Measurements from ENCODE around the gene ACBD5. TPM values are rescaled to one million over a fixed set of nuclear protein-coding genes. Genes with fewer than 3 reads are reported as not detected.
"Not testable (repeated sequence)": the region's sequence is repeated elsewhere in the genome, so short reads cannot be mapped to it uniquely, and the experiment has no call there.

Gene ACBD5
- total RNA-seq, 2 donors from 2014 or later = 13.6 to 18.1 TPM

- intact Hi-C loops (cut with DNase I) = no loop called here
- peak; percentile 97 for DNase-seq (ENCODE audit: low spot score)
These were observed 1.3 kb upstream of the ACBD5 start for GRCh38 chr10:27241652-27242472.

DNA sequence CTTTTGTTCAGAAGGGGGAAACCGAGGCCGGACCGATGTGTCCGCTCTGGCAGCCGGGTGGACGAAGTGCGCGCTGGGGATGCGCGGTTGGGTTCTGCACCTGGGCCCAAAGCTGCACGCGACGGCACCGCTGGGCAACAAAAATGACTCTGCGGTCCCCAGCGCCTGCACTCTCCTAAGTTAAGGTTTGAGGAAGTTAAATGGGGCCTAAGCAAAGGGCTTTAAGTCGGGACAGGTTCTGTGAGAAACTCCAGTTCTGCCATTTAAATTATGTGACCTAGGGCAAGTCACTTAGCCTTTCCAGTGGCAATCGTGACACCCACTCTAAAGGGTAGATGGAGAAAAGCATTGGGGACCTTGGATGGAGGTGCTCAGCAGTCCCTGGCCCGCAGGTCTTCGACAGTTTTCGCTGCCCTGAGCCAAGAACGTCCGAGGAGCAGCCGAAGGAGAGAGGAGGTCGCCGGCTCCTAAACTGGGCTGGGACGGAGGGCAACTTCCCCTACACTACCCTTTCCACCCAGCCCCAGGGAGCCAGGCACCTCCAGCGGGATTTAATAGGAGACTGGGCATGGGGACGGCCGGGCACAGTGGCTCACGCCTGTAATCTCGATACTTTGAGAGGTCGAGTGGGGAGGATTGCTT is 534 bp upstream of the ACBD5 start:
- intact Hi-C loops (cut with DNase I) = no loop called here

GRCh38 chr10:27237531-27237930 is 3.1 kb downstream of the ACBD5 start:
- intact Hi-C loops (cut with DNase I); DNase-seq (ENCODE audit: low spot score): not testable (repeated sequence)

More for the DNA sequence above, 534 bp upstream of the ACBD5 start:
- DNase-seq (ENCODE audit: low spot score) = peak; percentile 82

DNA sequence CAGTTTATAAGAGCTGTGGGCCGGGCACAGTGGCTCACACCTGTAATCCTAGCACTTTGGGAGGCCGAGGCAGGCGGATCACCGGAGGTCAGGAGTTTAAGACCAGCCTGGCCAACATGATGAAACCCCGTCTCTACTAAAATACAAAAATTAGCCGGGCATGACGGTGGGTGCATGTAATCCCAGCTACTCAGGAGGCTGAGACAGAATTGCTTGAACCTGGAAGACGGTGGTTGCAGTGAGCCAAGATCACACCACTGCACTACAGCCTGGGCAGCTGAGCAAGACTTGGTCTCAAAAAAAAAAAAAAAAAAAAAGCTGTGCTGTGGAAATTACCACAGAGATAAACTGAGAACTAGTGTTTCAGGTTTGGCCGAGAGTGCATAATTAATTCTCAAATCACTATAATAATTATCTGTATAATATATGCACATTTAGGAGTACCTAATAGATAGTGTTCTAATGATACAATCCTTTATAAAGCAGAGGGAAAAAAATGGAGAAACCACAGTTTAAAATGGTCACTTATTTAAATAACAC is 3.9 kb downstream of the ACBD5 start:
- intact Hi-C loops (cut with DNase I); DNase-seq (ENCODE audit: low spot score): not testable (repeated sequence)

- intact Hi-C loops (cut with DNase I) = no loop called here
- no peak for DNase-seq (ENCODE audit: low spot score)
These were observed 4.9 kb downstream of the ACBD5 start for GRCh38 chr10:27235706-27236105.

- intact Hi-C loops (cut with DNase I) = no loop called here
- no peak for DNase-seq (ENCODE audit: low spot score)
These were observed 10.6 kb downstream of the ACBD5 start for GRCh38 chr10:27230022-27230421.

DNA sequence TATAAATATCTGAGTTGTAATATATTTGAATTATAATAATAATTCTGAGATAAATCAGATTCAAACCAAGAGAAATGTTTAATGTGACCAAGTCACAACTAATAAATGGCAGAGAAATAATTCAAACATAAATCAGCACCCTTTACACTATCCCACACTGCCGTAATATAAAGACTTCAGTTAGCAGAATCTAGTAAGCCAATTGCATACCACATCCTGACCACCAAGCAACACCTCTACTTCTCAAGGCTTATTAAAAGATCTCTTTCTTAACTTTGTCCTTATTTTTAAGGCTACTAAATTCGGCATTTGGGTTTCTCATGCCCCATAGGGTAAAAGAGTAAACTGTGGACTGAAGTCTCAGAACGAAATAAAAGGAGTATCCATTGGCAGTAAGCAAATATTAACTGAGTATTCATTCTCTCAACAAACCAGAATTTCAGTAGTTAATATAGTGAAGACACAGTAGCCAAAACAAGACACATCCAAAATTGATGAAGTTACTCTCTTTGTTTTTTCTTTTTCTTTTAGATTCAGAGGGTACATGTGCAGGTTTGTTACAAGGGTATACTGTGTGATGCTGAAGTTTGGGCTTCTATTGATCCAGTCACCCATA is 14.8 kb downstream of the ACBD5 start:
- no peak for DNase-seq (ENCODE audit: low spot score)
- intact Hi-C loops (cut with DNase I) = loop anchor here in 1 of 2 donors (10.0 kb wide), 1 partner anchor 129 kb away; no protein-coding TSS in a partner anchor

DNA sequence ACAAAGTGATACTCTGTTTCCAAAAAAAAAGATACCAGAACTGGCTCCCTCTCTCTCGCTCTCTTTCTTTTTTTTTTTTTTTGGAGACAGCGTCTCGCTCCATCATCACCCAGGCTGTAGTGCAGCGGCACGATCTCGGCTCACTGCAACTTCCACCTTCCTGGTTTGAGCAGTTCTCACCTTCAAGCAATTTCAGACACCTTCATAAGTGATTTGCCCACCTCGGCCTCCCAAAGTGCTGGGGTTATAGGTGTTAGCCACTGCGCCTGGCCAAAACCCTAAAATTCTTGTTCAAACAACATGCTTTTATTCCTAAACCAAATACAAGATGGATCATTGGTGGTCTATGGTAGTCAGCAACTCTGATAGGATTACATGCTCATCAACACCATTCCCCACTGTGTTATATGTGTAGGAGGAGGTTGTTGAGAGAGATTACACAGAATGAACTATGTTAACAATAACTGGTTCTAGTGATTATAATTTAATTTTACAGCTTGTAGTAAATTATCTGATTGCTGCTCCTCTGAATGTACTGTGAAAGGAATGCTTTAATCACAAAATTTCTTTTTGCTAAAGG is 15.5 kb downstream of the ACBD5 start:
- DNase-seq (ENCODE audit: low spot score) = no peak
- intact Hi-C loops (cut with DNase I) = loop anchor here in 1 of 2 donors (10.0 kb wide), 1 partner anchor 130 kb away; no protein-coding TSS in a partner anchor

- no peak for DNase-seq (ENCODE audit: low spot score)
- intact Hi-C loops (cut with DNase I) = loop anchor here in 1 of 2 donors (10.0 kb wide), 1 partner anchor 131 kb away; no protein-coding TSS in a partner anchor
These were observed 16.6 kb downstream of the ACBD5 start for GRCh38 chr10:27223964-27224363.

DNA sequence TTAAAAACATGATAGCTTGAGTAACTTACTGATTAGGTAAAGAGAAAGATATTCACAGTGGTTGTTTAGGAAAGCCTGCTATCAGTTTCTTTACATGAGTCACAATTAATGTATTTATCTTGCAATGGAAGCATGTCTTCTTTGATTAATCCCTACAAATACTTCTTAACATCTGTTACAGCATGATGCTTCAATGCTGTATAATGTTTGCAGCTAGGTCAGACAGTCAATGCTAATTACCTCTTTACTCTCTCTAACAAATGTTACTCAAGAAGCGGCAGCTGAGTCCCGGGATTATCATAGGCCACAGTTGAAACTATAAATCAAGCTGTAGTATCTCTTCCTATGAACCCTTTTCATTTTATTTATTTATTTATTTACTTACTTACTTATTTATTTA is 33.2 kb downstream of the ACBD5 start:
- intact Hi-C loops (cut with DNase I) = no loop called here
- no peak for DNase-seq (ENCODE audit: low spot score)

DNA sequence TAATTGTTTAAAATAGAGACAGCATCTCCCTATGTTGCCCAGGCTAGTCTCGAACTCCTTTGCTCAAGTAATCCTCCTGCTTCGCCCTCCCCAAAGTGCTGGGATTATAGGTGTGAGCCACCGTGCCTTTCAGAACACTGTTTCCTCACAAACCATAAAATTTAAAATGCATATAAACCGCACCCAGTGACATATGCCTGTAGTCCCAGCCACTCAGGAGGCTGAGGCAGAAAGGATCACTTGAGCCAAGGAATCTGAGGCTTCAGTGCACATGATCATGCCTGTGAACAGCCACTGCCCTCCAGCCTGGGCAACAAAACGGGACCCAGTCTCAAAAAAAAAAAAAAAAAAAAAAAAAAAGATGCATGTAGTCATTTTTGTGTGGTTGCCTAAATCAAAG is 36.8 kb downstream of the ACBD5 start:
- intact Hi-C loops (cut with DNase I) = no loop called here
- DNase-seq (ENCODE audit: low spot score) = no peak

- DNase-seq (ENCODE audit: low spot score) = no peak
- intact Hi-C loops (cut with DNase I) = no loop called here
These were observed 42.5 kb downstream of the ACBD5 start for GRCh38 chr10:27197980-27198620.

- intact Hi-C loops (cut with DNase I) = no loop called here
- DNase-seq (ENCODE audit: low spot score) = no peak
These were observed 48.3 kb downstream of the ACBD5 start for GRCh38 chr10:27192284-27192683.

DNA sequence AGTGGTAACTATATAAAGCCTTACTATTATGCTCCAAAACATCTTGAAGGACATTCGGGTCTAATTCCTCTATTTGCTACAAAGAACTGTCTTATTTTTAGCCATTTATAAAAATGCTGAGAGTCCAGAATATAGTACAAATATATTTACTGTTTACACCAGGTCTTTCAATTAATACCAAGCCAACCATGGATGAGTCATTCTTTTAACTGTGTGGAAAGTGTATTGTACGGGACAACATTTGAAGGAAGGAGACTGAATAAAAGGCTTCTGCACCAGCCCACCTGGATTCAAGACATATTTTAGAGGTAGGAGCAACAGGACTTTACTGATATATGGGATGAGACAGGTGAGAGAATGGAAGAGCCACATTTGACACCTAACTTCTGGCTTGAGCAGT is 50.1 kb downstream of the ACBD5 start:
- intact Hi-C loops (cut with DNase I) = no loop called here
- no peak for DNase-seq (ENCODE audit: low spot score)

DNA sequence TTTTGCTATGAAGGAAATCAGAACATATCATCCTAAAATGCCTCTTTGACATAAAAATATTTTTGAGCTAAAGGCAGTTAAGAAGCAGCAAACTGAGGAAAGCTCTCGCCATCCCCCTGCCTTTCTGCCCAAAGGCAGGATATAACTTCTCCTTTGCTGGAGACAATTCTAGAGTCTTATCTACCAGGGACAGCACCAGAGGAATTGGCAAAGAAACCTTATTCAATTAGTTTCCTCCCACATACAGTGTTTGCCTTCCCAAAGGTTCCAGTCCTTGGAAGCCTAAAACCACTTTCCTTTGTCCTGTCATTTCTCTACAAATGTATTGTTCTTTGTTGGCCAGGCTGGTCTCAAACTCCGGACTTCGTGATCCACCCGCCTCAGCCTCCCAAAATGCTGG is 51.7 kb downstream of the ACBD5 start:
- intact Hi-C loops (cut with DNase I) = no loop called here
- no peak for DNase-seq (ENCODE audit: low spot score)

DNA sequence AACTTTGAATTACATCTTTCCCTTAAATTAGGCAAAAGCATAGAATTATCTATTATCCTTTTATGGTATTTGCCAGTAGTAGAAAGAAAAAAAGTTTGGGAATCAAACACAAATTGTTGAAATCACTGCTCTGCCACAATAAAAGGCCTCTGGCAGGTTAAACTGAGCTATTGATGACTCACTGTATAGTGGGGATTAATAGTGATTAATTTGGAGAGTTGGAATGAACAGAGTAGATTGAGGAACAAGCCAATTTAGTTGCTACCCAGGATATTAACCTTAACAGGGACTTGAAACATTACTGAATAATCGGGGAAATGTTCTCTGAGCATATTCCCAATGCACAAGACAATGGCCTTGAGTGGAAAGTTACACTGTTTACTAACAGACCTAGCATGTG is 52.3 kb downstream of the ACBD5 start:
- DNase-seq (ENCODE audit: low spot score) = no peak
- intact Hi-C loops (cut with DNase I) = no loop called here

- no peak for DNase-seq (ENCODE audit: low spot score)
- intact Hi-C loops (cut with DNase I) = no loop called here
These were observed 70.7 kb downstream of the ACBD5 start for GRCh38 chr10:27169849-27170248.

DNA sequence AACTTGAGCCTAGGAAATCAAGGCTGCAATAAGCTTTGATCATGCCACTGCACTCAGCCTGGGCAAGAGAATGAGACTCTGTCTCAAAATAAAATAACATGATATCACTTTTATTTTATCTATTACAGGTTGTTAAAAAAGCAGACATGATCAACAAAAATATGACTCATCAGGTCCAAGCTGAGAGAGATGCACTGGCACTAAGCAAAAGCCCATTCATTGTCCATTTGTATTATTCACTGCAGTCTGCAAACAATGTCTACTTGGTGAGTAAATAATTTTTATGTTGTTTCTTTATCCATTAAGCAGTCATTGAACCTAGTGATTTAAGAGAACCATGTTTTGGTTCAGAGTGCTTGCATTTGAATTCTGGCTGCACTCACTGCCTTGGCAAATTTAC is 82.2 kb downstream of the ACBD5 start:
- intact Hi-C loops (cut with DNase I) = no loop called here
- no peak for DNase-seq (ENCODE audit: low spot score)

DNA sequence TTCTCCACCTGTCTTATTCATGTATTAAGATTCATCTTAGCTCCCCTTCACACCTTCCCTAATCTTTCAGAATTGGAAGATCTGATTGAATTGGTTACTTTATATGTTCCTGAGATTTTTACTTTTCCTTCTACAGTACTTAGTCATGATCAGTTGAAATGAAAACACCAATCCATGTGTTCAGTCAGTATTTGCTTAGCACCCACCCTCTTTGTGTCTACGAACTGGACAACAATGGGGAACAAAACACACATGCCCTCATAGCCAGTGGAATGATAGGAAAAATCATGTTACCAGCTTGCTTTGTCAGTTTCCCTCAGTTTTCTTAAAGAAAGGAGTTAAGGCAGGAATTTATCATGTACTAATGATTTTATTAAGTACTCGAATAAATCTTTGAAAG is 83.4 kb downstream of the ACBD5 start:
- DNase-seq (ENCODE audit: low spot score) = no peak
- intact Hi-C loops (cut with DNase I) = no loop called here
